Measurements from ENCODE around the gene TMEM252.

The TMEM252 gene

GRCh38 chr9:68545033-68545705, 4.5 kb upstream of the TMEM252 start:
- TF ChIP-seq, protein P1, sequence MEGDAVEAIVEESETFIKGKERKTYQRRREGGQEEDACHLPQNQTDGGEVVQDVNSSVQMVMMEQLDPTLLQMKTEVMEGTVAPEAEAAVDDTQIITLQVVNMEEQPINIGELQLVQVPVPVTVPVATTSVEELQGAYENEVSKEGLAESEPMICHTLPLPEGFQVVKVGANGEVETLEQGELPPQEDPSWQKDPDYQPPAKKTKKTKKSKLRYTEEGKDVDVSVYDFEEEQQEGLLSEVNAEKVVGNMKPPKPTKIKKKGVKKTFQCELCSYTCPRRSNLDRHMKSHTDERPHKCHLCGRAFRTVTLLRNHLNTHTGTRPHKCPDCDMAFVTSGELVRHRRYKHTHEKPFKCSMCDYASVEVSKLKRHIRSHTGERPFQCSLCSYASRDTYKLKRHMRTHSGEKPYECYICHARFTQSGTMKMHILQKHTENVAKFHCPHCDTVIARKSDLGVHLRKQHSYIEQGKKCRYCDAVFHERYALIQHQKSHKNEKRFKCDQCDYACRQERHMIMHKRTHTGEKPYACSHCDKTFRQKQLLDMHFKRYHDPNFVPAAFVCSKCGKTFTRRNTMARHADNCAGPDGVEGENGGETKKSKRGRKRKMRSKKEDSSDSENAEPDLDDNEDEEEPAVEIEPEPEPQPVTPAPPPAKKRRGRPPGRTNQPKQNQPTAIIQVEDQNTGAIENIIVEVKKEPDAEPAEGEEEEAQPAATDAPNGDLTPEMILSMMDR (IDR thresholded peaks at IDR 0.05; ENCODE audit: control insufficient read depth, insufficient read depth, low read depth, low read length, missing control alignments) = no peak
- H3K4me3 ChIP-seq (ENCODE audit: control insufficient read depth, low read depth, low read length) = no peak overlapping the region
- no peak for DNase-seq (ENCODE audit: low read depth)

GRCh38 chr9:68541568-68541967, 885 bp upstream of the TMEM252 start:
- no peak for DNase-seq (ENCODE audit: low read depth)
- TF ChIP-seq, protein P1 (IDR thresholded peaks at IDR 0.05; ENCODE audit: control insufficient read depth, insufficient read depth, low read depth, low read length, missing control alignments) = no peak
- H3K4me3 ChIP-seq (ENCODE audit: control insufficient read depth, low read depth, low read length) = no peak overlapping the region

- TF ChIP-seq, protein P1 (IDR thresholded peaks at IDR 0.05; ENCODE audit: control insufficient read depth, insufficient read depth, low read depth, low read length, missing control alignments) = no peak
- DNase-seq (ENCODE audit: low read depth) = no peak
- no peak overlapping the region for H3K4me3 ChIP-seq (ENCODE audit: control insufficient read depth, low read depth, low read length)
Observed at GRCh38 chr9:68538200-68538599, 2.5 kb downstream of the TMEM252 start.

- TF ChIP-seq, protein P1 (IDR thresholded peaks at IDR 0.05; ENCODE audit: control insufficient read depth, insufficient read depth, low read depth, low read length, missing control alignments) = no peak
- H3K4me3 ChIP-seq (ENCODE audit: control insufficient read depth, low read depth, low read length) = no peak overlapping the region
- no peak for DNase-seq (ENCODE audit: low read depth)
Observed at GRCh38 chr9:68537616-68537880, 3.1 kb downstream of the TMEM252 start.

DNA sequence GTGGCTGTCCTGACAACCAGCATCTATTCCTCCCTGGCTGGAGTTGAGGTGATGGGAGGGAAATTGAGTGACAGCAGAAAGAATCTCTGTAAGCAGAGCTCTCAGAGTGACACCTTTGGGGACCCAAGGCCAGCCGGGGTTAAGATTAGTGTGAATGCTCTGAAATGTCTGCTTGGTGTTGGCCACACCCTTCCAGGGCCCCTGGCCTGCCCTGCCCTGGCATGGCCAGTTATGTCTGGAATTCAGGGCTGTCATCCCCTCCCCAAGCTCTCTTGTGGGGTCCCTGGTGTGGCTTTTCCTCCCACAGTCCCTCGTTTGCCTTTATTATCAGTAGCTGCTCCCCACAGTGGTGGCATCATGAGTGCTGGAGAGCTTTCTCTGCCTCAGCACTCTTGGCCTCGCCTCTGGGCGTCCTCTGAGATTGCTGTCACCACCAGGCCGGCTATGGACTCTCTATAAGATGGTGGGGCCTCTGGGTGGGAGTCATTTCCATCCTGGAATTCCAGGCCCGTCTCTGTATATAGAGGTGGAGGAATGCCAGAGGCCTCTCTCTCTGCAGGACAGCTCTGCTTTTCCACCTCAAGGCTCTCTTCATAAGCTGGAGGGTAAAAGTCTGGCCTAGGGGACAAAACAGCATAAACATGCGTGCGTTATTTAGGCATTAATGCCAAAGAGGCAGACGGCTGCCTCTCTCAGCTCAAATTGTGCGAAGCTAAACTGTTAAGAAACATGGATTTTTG, 3.6 kb downstream of the TMEM252 start:
- TF ChIP-seq, protein P1 (IDR thresholded peaks at IDR 0.05; ENCODE audit: control insufficient read depth, insufficient read depth, low read depth, low read length, missing control alignments) = no peak
- no peak for DNase-seq (ENCODE audit: low read depth)

GRCh38 chr9:68533678-68534077, 7.0 kb downstream of the TMEM252 start:
- DNase-seq (ENCODE audit: low read depth) = no peak
- TF ChIP-seq, protein P1 (IDR thresholded peaks at IDR 0.05; ENCODE audit: control insufficient read depth, insufficient read depth, low read depth, low read length, missing control alignments) = no peak
- H3K4me3 ChIP-seq (ENCODE audit: control insufficient read depth, low read depth, low read length) = no peak overlapping the region

More for the DNA sequence above, 3.6 kb downstream of the TMEM252 start:
- no peak overlapping the region for H3K4me3 ChIP-seq (ENCODE audit: control insufficient read depth, low read depth, low read length)

Data from AG09309 (cell line).